CD4-positive, alpha-beta T cell (primary cell): Measurements from ENCODE around the gene PPM1H. TPM values are rescaled to one million over a fixed set of nuclear protein-coding genes. Genes with fewer than 3 reads are reported as not detected.

ENCODE experiments used
- ATAC-seq: fragments of 200-7000 bp; cut with Tn5 transposase; one replicate; pipeline ENCODE4 v1.10.0; 2022; ENCODE audit warnings: mild to moderate bottlenecking; ENCODE audit not compliant: poor library complexity
- CTCF ChIA-PET: fragments of 350-600 bp; sonication (Branson Sonifier 250); formaldehyde crosslinking; loops from one replicate; lab custom pipeline; 2021; ENCODE audit warnings: antibody characterized with exemption, inconsistent platforms; lab: Charles Lee
- POLR2A ChIA-PET: fragments of 350-600 bp; sonication (Branson Sonifier 250); formaldehyde crosslinking; loops from one replicate; lab custom pipeline; 2021; ENCODE audit warnings: antibody characterized with exemption, inconsistent platforms; lab: Charles Lee
- DNase-seq, 14 experiments: peaks; one replicate each; pipeline ENCODE4 v3.0.0-alpha.2; 2013 to 2020; ENCODE audit warnings: mixed read lengths in 2 of 14
- H3K27ac ChIP-seq, 2 donors: one replicate each; pipeline versions ENCODE4 v1.5.1 to v1.7.0; 2013; ENCODE audit warnings: low read length in 2 of 2, low read depth in 1 of 2, mild to moderate bottlenecking in 1 of 2
- H3K27me3 ChIP-seq, 2 experiments: 1 replicate in 1 of 2; 2 replicates in 1 of 2; pipeline versions ENCODE4 v1.6.1 to v1.7.0; 2013; ENCODE audit warnings: low read length in 2 of 2, control low read depth in 1 of 2, mild to moderate bottlenecking in 1 of 2, moderate library complexity in 1 of 2; ENCODE audit not compliant: insufficient read depth in 2 of 2, control insufficient read depth in 1 of 2
- H3K36me3 ChIP-seq: one replicate; pipeline ENCODE4 v1.6.1; 2013; ENCODE audit warnings: low read length, control low read depth; ENCODE audit not compliant: insufficient read depth
- H3K4me1 ChIP-seq: one replicate; pipeline ENCODE4 v1.6.1; 2013; ENCODE audit warnings: low read length, control low read depth; ENCODE audit not compliant: insufficient read depth
- H3K4me3 ChIP-seq: one replicate; pipeline ENCODE4 v1.5.1; 2013; ENCODE audit warnings: mild to moderate bottlenecking, low read length, moderate library complexity
- H3K9me3 ChIP-seq, 2 experiments: 1 replicate in 1 of 2; 2 replicates in 1 of 2; pipeline versions ENCODE4 v1.6.1 to v1.7.0; 2013; ENCODE audit warnings: low read length in 2 of 2, mild to moderate bottlenecking in 2 of 2, control low read depth in 1 of 2, moderate library complexity in 1 of 2; ENCODE audit not compliant: control insufficient read depth in 1 of 2, insufficient read depth in 1 of 2
- H3K27ac Mint-ChIP-seq: one replicate; pipeline ENCODE4 v1.8.0; 2020; ENCODE audit warnings: mixed read lengths
- H3K27me3 Mint-ChIP-seq: one replicate; pipeline ENCODE4 v1.8.0; 2021; ENCODE audit warnings: mixed read lengths
- H3K36me3 Mint-ChIP-seq: one replicate; pipeline ENCODE4 v1.8.0; 2021; ENCODE audit warnings: low read depth, mixed read lengths
- H3K4me1 Mint-ChIP-seq: one replicate; pipeline ENCODE4 v1.8.0; 2021; ENCODE audit warnings: low read depth, mixed read lengths
- H3K4me3 Mint-ChIP-seq: one replicate; pipeline ENCODE4 v1.8.0; 2020; ENCODE audit warnings: mild to moderate bottlenecking, mixed read lengths
- H3K9me3 Mint-ChIP-seq: one replicate; pipeline ENCODE4 v1.8.0; 2020; ENCODE audit warnings: mixed read lengths
- CTCF ChIP-seq: fragments of 200-600 bp; IDR thresholded peaks from one replicate; pipeline ENCODE4 v1.8.0; 2022; ENCODE audit warnings: antibody characterized with exemption, mild to moderate bottlenecking
- intact Hi-C, 2 experiments: fragments of 100-400 bp; cut with DNase I in 1 of 2; cut with micrococcal nuclease in 1 of 2; formaldehyde crosslinking; loops; one replicate each; pipeline versions ENCODE4 v1.15.1 to v1.9.0; 2023 to 2025; cut with DNase I, micrococcal nuclease
- total RNA-seq, 174 experiments: library from RNA in 2 of 174; stranded (reverse) in 2 of 174; gene quantifications; one replicate each; pipeline ENCODE4 v1.2.3 and lab custom pipeline; 2021 to 2026

The PPM1H gene
- total RNA-seq, 2 experiments from 2014 or later = not detected

- no peaks in the 10 kb centered on the region for H3K9me3 Mint-ChIP-seq
- CTCF ChIA-PET = no interaction called here
- no peaks in the 10 kb centered on the region for H3K36me3 Mint-ChIP-seq
- TF ChIP-seq CTCF = no peak
- H3K9me3 ChIP-seq = peaks cover 0 to 8% of the 10 kb centered on the region in 2 experiments
- H3K4me1 Mint-ChIP-seq = peaks cover 14% of the 10 kb centered on the region
- no peak overlapping the region for H3K27ac Mint-ChIP-seq
- POLR2A ChIA-PET = no interaction called here
- peaks cover 22 to 45% of the 10 kb centered on the region in 2 experiments for H3K27me3 ChIP-seq
- H3K27me3 Mint-ChIP-seq = peaks cover 65% of the 10 kb centered on the region
- no peak overlapping the region for H3K4me3 ChIP-seq
- no peaks in the 10 kb centered on the region for H3K36me3 ChIP-seq
- intact Hi-C loops = no loop called here
- H3K4me1 ChIP-seq = peaks cover 13% of the 10 kb centered on the region
- ATAC-seq (no peak), DNase-seq (no peak)
- no peak overlapping the region for H3K27ac ChIP-seq
- H3K4me3 Mint-ChIP-seq = no peak overlapping the region
Observed at GRCh38 chr12:62931477-62931876, 3.5 kb downstream of the PPM1H start.

- H3K36me3 Mint-ChIP-seq = no peaks in the 10 kb centered on the region
- peaks cover 69% of the 10 kb centered on the region for H3K27me3 Mint-ChIP-seq
- Histone ChIP-seq H3K27me3 (peaks cover 22 to 40% of the 10 kb centered on the region in 2 experiments), H3K36me3 (no peaks in the 10 kb centered on the region), H3K4me3 (no peak overlapping the region), H3K27ac (no peak overlapping the region), H3K9me3 (peaks cover 0 to 8% of the 10 kb centered on the region in 2 experiments), H3K4me1 (peaks cover 13% of the 10 kb centered on the region)
- H3K9me3 Mint-ChIP-seq = no peaks in the 10 kb centered on the region
- no peak overlapping the region for H3K27ac Mint-ChIP-seq
- POLR2A ChIA-PET = no interaction called here
- DNase-seq (no peak), ATAC-seq (no peak)
- TF ChIP-seq CTCF = no peak
- no peak overlapping the region for H3K4me3 Mint-ChIP-seq
- peaks cover 14% of the 10 kb centered on the region for H3K4me1 Mint-ChIP-seq
- CTCF ChIA-PET = no interaction called here
- intact Hi-C loops = no loop called here
Observed at GRCh38 chr12:62930546-62931425, 4.2 kb downstream of the PPM1H start.

DNA sequence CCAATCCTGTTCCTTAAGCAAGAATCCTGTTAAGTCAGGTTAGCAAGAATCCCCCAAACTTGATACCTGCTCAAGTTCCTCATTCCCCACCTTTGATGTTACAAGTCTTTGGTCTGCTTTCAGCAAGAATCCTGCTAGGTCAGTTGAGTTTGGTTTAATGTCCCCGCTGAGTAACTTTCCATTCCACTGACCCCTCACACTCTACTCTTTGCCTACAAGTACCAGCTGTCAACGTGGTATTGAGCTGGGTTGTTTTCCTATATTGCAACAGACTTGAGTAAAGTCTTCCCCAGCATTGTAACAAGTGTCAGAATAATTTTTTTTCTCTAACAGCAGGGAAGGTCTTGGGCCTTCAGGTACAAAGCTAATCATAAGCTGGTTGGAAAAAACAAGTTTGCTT is 6.3 kb downstream of the PPM1H start:
- peaks cover 8 to 24% of the 10 kb centered on the region in 2 experiments for H3K27me3 ChIP-seq
- no peak overlapping the region for H3K27ac ChIP-seq
- Mint-ChIP-seq H3K9me3 (no peaks in the 10 kb centered on the region), H3K27ac (no peak overlapping the region), H3K27me3 (peaks cover 63% of the 10 kb centered on the region), H3K4me3 (no peak overlapping the region), H3K36me3 (no peaks in the 10 kb centered on the region), H3K4me1 (peaks cover 8% of the 10 kb centered on the region)
- POLR2A ChIA-PET = no interaction called here
- H3K36me3 ChIP-seq = no peaks in the 10 kb centered on the region
- CTCF ChIA-PET = no interaction called here
- intact Hi-C loops = no loop called here
- ATAC-seq (no peak), DNase-seq (no peak)
- H3K4me3 ChIP-seq = no peak overlapping the region
- H3K9me3 ChIP-seq = peaks cover 0 to 3% of the 10 kb centered on the region in 2 experiments
- H3K4me1 ChIP-seq = peaks cover 1% of the 10 kb centered on the region
- TF ChIP-seq CTCF = no peak
